ENCODE results near the gene SCRN2. TPM values are rescaled to one million over a fixed set of nuclear protein-coding genes. Genes with fewer than 3 reads are reported as not detected.

The SCRN2 gene
- total RNA-seq, 3 donors from 2014 or later (not counting 1 experiment from before 2014, with no cell fraction given): 33.7 to 38.0 (median 35.7) TPM

DNA sequence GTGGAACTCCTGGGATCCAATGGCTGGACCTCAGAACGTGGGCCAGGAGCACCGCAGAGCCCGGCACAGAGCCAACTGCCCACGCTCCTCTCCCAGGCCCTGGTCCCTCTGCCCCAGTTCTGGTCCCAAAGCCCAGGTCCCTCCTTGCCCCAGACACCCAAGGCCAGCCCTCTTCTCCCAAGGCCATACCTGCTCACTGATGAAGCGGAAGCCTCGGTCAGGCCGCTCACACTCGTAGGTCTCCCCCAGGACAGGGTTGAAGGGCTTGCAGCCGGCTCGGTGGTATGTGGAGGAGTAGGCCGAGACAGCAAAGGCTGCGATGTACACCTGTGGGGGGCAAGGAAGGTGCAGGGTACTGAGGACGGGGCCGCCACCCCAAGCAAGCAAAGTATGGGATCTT lies 28.0 kb downstream of the SCRN2 start:
- no peak overlapping the region for H3K4me3 Mint-ChIP-seq
- TF ChIP-seq, protein P1, sequence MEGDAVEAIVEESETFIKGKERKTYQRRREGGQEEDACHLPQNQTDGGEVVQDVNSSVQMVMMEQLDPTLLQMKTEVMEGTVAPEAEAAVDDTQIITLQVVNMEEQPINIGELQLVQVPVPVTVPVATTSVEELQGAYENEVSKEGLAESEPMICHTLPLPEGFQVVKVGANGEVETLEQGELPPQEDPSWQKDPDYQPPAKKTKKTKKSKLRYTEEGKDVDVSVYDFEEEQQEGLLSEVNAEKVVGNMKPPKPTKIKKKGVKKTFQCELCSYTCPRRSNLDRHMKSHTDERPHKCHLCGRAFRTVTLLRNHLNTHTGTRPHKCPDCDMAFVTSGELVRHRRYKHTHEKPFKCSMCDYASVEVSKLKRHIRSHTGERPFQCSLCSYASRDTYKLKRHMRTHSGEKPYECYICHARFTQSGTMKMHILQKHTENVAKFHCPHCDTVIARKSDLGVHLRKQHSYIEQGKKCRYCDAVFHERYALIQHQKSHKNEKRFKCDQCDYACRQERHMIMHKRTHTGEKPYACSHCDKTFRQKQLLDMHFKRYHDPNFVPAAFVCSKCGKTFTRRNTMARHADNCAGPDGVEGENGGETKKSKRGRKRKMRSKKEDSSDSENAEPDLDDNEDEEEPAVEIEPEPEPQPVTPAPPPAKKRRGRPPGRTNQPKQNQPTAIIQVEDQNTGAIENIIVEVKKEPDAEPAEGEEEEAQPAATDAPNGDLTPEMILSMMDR (IDR thresholded peaks at IDR 0.05): no peak
- no peaks in the 10 kb centered on the region for H3K9me3 ChIP-seq (ENCODE audit: control insufficient read depth, insufficient read depth, low read length)
- H3K27me3 Mint-ChIP-seq (ENCODE audit: low read depth in 2 of 2): no peaks in the 10 kb centered on the region
- peaks cover 29 to 44% of the 10 kb centered on the region in 2 donors for H3K4me1 Mint-ChIP-seq
- DNase-seq: no peak
- H3K9me3 Mint-ChIP-seq: no peaks in the 10 kb centered on the region
- intact Hi-C loops (cut with micrococcal nuclease): no loop called here
- peaks cover 11% of the 10 kb centered on the region for H3K4me1 ChIP-seq (ENCODE audit: control insufficient read depth, insufficient read depth, low read length)
- no peak for ATAC-seq
- H3K27me3 ChIP-seq (ENCODE audit: control insufficient read depth, insufficient read depth, low read length): no peaks in the 10 kb centered on the region
- peaks cover 83% of the 10 kb centered on the region for H3K36me3 ChIP-seq (ENCODE audit: control insufficient read depth, insufficient read depth, low read length)
- H3K4me3 ChIP-seq (ENCODE audit: low read length): no peak overlapping the region
- no peak overlapping the region for H3K27ac ChIP-seq (ENCODE audit: low read length)
- 98% methylated on average over 14 of the region's 14 CpGs for WGBS (ENCODE audit: insufficient coverage)
- peaks cover 24% of the 10 kb centered on the region for H3K36me3 Mint-ChIP-seq
- H3K27ac Mint-ChIP-seq: peak overlapping the region; percentile 93

DNA sequence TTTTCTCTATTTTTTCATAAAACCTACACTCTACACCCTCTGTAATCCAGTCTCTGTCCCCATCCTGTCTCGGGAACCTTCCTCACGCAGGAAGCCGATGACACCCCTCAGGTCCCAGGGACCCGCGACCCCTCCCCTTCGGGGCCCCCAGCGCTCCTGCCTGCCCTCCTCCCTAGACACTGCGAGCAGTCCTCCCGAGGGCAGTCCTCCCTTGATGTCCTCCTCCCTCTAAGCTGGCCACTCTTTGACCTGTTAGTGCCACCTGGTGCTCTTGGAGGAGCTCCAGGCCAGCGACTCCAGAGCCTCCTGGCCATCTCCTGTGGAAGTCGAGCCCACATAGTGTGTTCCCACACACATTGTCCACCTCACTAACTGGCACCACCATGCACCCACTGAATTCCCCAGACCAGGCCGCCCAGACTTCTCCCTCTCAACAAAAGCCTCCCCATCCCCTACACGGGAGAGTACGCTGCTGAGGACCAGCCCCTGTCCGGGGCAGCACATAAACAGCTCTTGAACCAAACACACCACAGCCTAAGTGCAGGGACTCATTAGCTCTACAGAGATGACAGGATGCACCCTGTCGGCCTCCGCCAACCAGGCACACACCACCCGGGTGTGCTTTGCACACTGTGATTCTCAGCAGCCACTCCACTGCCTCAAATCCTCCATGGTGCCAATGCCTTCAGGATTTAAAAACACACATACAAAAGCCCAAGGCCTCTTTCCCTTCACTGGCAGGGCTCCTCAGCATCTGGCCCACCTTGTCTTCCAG lies 28.7 kb downstream of the SCRN2 start:
- H3K4me1 Mint-ChIP-seq: peaks cover 29 to 39% of the 10 kb centered on the region in 2 donors
- H3K9me3 Mint-ChIP-seq: no peaks in the 10 kb centered on the region
- H3K4me3 ChIP-seq (ENCODE audit: low read length): no peak overlapping the region
- peaks cover 11% of the 10 kb centered on the region for H3K4me1 ChIP-seq (ENCODE audit: control insufficient read depth, insufficient read depth, low read length)
- no peaks in the 10 kb centered on the region for H3K9me3 ChIP-seq (ENCODE audit: control insufficient read depth, insufficient read depth, low read length)
- peak overlapping the region; percentile 93 for H3K27ac Mint-ChIP-seq
- H3K4me3 Mint-ChIP-seq: no peak overlapping the region
- no peak for ATAC-seq
- DNase-seq: peak in 1 of 2 donors; percentile 13
- no peaks in the 10 kb centered on the region for H3K27me3 Mint-ChIP-seq (ENCODE audit: low read depth in 2 of 2)
- TF ChIP-seq, protein P1 (IDR thresholded peaks at IDR 0.05): no peak
- intact Hi-C loops (cut with micrococcal nuclease): no loop called here
- no peaks in the 10 kb centered on the region for H3K27me3 ChIP-seq (ENCODE audit: control insufficient read depth, insufficient read depth, low read length)
- H3K36me3 Mint-ChIP-seq: peaks cover 24% of the 10 kb centered on the region
- 89% methylated on average over 18 of the region's 18 CpGs for WGBS (ENCODE audit: insufficient coverage)
- H3K27ac ChIP-seq (ENCODE audit: low read length): no peak overlapping the region
- peaks cover 83% of the 10 kb centered on the region for H3K36me3 ChIP-seq (ENCODE audit: control insufficient read depth, insufficient read depth, low read length)

DNA sequence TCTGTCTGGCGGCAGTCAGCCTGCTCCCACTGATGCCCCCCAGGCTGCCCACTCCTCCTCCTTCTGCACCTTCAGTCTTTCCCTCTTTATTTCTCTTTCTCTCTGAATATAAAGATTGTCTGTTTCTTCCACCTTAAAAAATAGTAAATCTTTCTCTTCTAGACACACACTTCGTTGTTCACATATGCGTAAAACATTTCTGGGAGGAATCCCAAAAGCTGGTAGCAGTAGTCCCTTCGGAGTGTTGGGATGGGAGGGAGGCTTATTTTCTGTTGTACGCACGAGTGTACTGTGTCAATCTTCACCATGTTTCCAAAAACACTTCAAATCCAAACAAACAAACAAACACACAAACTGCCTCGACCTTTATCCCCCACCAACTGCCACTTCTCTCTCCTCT lies 29.4 kb downstream of the SCRN2 start:
- Mint-ChIP-seq H3K27ac (peak overlapping the region; percentile 93), H3K9me3 (no peaks in the 10 kb centered on the region), H3K27me3 (ENCODE audit: low read depth in 2 of 2) (no peaks in the 10 kb centered on the region), H3K36me3 (peaks cover 24% of the 10 kb centered on the region), H3K4me3 (no peak overlapping the region), H3K4me1 (peaks cover 29 to 39% of the 10 kb centered on the region in 2 donors)
- TF ChIP-seq, protein P1 (IDR thresholded peaks at IDR 0.05): no peak
- DNase-seq: no peak
- H3K4me3 ChIP-seq (ENCODE audit: low read length): no peak overlapping the region
- H3K9me3 ChIP-seq (ENCODE audit: control insufficient read depth, insufficient read depth, low read length): no peaks in the 10 kb centered on the region
- H3K4me1 ChIP-seq (ENCODE audit: control insufficient read depth, insufficient read depth, low read length): peaks cover 11% of the 10 kb centered on the region
- peaks cover 83% of the 10 kb centered on the region for H3K36me3 ChIP-seq (ENCODE audit: control insufficient read depth, insufficient read depth, low read length)
- no peak for ATAC-seq
- H3K27ac ChIP-seq (ENCODE audit: low read length): no peak overlapping the region
- H3K27me3 ChIP-seq (ENCODE audit: control insufficient read depth, insufficient read depth, low read length): no peaks in the 10 kb centered on the region
- intact Hi-C loops (cut with micrococcal nuclease): no loop called here
- 63% methylated on average over 3 of the region's 7 CpGs for WGBS (ENCODE audit: insufficient coverage)

Data from natural killer cell (primary cell).